Liver (tissue), 9 donors: ENCODE measurements around the gene TNNT1. TPM values are rescaled to one million over a fixed set of nuclear protein-coding genes. Genes with fewer than 3 reads are reported as not detected.

Source experiments
- DNase-seq: peaks from one replicate; pipeline ENCODE4 v3.0.0-alpha.2; 2017; ENCODE audit warnings: low spot score
- H3K27ac ChIP-seq, 2 donors: one replicate each; pipeline ENCODE4 v1.7.0; 2013; ENCODE audit warnings: inconsistent platforms in 2 of 2, low read length in 2 of 2, control low read depth in 1 of 2, low read depth in 1 of 2, mild to moderate bottlenecking in 1 of 2
- H3K27me3 ChIP-seq, 4 donors: one replicate each; pipeline versions ENCODE4 v1.6.1 to v1.7.0; 2013; ENCODE audit warnings: low read length in 3 of 4, inconsistent platforms in 1 of 4, mild to moderate bottlenecking in 1 of 4, moderate library complexity in 1 of 4; ENCODE audit not compliant: control insufficient read depth in 4 of 4, insufficient read depth in 4 of 4
- H3K36me3 ChIP-seq, 4 donors: one replicate each; pipeline versions ENCODE4 v1.6.1 to v1.7.0; 2013; ENCODE audit warnings: low read length in 3 of 4, mild to moderate bottlenecking in 3 of 4, low read depth in 1 of 4, moderate library complexity in 1 of 4; ENCODE audit not compliant: control insufficient read depth in 4 of 4, insufficient read depth in 3 of 4
- H3K4me1 ChIP-seq, 4 donors: one replicate each; pipeline versions ENCODE4 v1.6.1 to v1.7.0; 2013; ENCODE audit warnings: low read length in 3 of 4, mild to moderate bottlenecking in 3 of 4, moderate library complexity in 1 of 4; ENCODE audit not compliant: control insufficient read depth in 4 of 4, insufficient read depth in 4 of 4
- H3K4me3 ChIP-seq, 3 donors: one replicate each; pipeline versions ENCODE4 v1.6.1 to v1.7.0; 2013; ENCODE audit warnings: low read length in 3 of 3, control low read depth in 1 of 3, low read depth in 1 of 3, mild to moderate bottlenecking in 1 of 3
- H3K9ac ChIP-seq, 2 donors: one replicate each; pipeline ENCODE4 v1.7.0; 2013; ENCODE audit warnings: low read length in 2 of 2, mild to moderate bottlenecking in 2 of 2, moderate library complexity in 2 of 2, control low read depth in 1 of 2, low read depth in 1 of 2
- H3K9me3 ChIP-seq, 4 donors: one replicate each; pipeline versions ENCODE4 v1.6.1 to v1.7.0; 2013; ENCODE audit warnings: low read length in 3 of 4; ENCODE audit not compliant: control insufficient read depth in 4 of 4
- EGR1 ChIP-seq, 2 donors: IDR thresholded peaks; 2 replicates each; pipeline ENCODE4 v1.6.1; 2016 to 2018; ENCODE audit warnings: antibody characterized with exemption in 2 of 2, low read depth in 2 of 2
- FOXA1 ChIP-seq: IDR thresholded peaks from 2 replicates; pipeline ENCODE4 v1.6.1; 2016; ENCODE audit warnings: antibody characterized with exemption
- JUND ChIP-seq, 2 donors: IDR thresholded peaks; 2 replicates each; pipeline ENCODE4 v1.6.1; 2016; ENCODE audit warnings: antibody characterized with exemption in 2 of 2
- RAD21 ChIP-seq, 2 donors: IDR thresholded peaks; 2 replicates each; pipeline ENCODE4 v1.6.1; 2016; ENCODE audit warnings: antibody characterized with exemption in 2 of 2, mild to moderate bottlenecking in 2 of 2
- RXRA ChIP-seq, 2 donors: IDR thresholded peaks; 2 replicates each; pipeline ENCODE4 v1.6.1; 2017 to 2018; ENCODE audit warnings: antibody characterized with exemption in 2 of 2, mild to moderate bottlenecking in 1 of 2
- TAF1 ChIP-seq: conservative IDR thresholded peaks from 2 replicates; pipeline ENCODE4 v1.6.1; 2016; ENCODE audit warnings: antibody characterized with exemption, mild to moderate bottlenecking
- YY1 ChIP-seq: IDR thresholded peaks from 2 replicates; pipeline ENCODE4 v1.6.1; 2016; ENCODE audit warnings: antibody characterized with exemption, mild to moderate bottlenecking
- WGBS: extraction: QIAGEN DNeasy Blood & Tissue Kit; methylation state at CpG from one replicate; pipeline ENCODE4 v1.1.7; 2013; 5-methylcytosine and 5-hydroxymethylcytosine counted together
- polyA plus RNA-seq, 2 donors: library from polyadenylated mRNA; stranded (reverse) in 1 of 2; unstranded in 1 of 2; fragments of 200-250 nt in 1 of 2; fragments of >200 nt in 1 of 2; fragmentation: Nextera tagmentation in 1 of 2; extraction: Ambion mirVana in 1 of 2; gene quantifications; one replicate each; pipeline versions ENCODE4 v1.2.1 to v1.2.3, GENCODE V29; 2013 to 2015
- total RNA-seq, 2 donors: library from RNA; depleted of rRNA; stranded (reverse); fragments of >200 nt; gene quantifications; one replicate each; pipeline ENCODE4 v1.2.3, GENCODE V29; 2014
- TF ChIP-seq, protein P1 (sequence below): IDR thresholded peaks from 2 replicates; pipeline ENCODE4 v1.6.1; 2016; ENCODE audit warnings: antibody characterized with exemption
- TF ChIP-seq, protein P2 (sequence below): IDR thresholded peaks from 2 replicates; pipeline ENCODE4 v1.6.1; 2016; ENCODE audit warnings: antibody characterized with exemption, mild to moderate bottlenecking
- TF ChIP-seq, protein P3 (sequence below): IDR thresholded peaks from 2 replicates; pipeline ENCODE4 v1.6.1; 2016; ENCODE audit warnings: antibody characterized with exemption
- donor health status: healthy.
- donor health status: healthy.
- donor health status: healthy.
- donor health status: healthy.
- donor health status: healthy.

The TNNT1 gene
- total and polyA plus RNA-seq, 4 donors: 0.15 to 0.28 TPM; not detected in 2

- Histone ChIP-seq H3K27ac (no peak overlapping the region), H3K9me3 (no peaks in the 10 kb centered on the region), H3K36me3 (peaks cover 0 to 40% (median 10%) of the 10 kb centered on the region in 4 donors), H3K9ac (no peak overlapping the region), H3K4me1 (no peaks in the 10 kb centered on the region), H3K4me3 (no peak overlapping the region), H3K27me3 (no peaks in the 10 kb centered on the region)
- WGBS: 94% methylated on average over 23 of the region's 23 CpGs
- TF ChIP-seq, protein P1, sequence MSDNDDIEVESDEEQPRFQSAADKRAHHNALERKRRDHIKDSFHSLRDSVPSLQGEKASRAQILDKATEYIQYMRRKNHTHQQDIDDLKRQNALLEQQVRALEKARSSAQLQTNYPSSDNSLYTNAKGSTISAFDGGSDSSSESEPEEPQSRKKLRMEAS: no peak
- TF ChIP-seq YY1 (no peak), RXRA (IDR thresholded peaks at IDR 0.05) (no peak)
- DNase-seq: no peak
Measured at GRCh38 chr19:55096061-55096701, 52.8 kb downstream of the TNNT1 start.

- Histone ChIP-seq H3K9ac (no peak overlapping the region), H3K27me3 (no peaks in the 10 kb centered on the region), H3K36me3 (peaks cover 0 to 45% (median 10%) of the 10 kb centered on the region in 4 donors), H3K27ac (no peak overlapping the region), H3K4me1 (no peaks in the 10 kb centered on the region), H3K4me3 (no peak overlapping the region), H3K9me3 (no peaks in the 10 kb centered on the region)
- no peak for TF ChIP-seq EGR1 (IDR thresholded peaks at IDR 0.05; ENCODE audit: low read depth in 2 of 2)
- TF ChIP-seq, protein P2, sequence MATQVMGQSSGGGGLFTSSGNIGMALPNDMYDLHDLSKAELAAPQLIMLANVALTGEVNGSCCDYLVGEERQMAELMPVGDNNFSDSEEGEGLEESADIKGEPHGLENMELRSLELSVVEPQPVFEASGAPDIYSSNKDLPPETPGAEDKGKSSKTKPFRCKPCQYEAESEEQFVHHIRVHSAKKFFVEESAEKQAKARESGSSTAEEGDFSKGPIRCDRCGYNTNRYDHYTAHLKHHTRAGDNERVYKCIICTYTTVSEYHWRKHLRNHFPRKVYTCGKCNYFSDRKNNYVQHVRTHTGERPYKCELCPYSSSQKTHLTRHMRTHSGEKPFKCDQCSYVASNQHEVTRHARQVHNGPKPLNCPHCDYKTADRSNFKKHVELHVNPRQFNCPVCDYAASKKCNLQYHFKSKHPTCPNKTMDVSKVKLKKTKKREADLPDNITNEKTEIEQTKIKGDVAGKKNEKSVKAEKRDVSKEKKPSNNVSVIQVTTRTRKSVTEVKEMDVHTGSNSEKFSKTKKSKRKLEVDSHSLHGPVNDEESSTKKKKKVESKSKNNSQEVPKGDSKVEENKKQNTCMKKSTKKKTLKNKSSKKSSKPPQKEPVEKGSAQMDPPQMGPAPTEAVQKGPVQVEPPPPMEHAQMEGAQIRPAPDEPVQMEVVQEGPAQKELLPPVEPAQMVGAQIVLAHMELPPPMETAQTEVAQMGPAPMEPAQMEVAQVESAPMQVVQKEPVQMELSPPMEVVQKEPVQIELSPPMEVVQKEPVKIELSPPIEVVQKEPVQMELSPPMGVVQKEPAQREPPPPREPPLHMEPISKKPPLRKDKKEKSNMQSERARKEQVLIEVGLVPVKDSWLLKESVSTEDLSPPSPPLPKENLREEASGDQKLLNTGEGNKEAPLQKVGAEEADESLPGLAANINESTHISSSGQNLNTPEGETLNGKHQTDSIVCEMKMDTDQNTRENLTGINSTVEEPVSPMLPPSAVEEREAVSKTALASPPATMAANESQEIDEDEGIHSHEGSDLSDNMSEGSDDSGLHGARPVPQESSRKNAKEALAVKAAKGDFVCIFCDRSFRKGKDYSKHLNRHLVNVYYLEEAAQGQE: no peak
- TF ChIP-seq, protein P3, sequence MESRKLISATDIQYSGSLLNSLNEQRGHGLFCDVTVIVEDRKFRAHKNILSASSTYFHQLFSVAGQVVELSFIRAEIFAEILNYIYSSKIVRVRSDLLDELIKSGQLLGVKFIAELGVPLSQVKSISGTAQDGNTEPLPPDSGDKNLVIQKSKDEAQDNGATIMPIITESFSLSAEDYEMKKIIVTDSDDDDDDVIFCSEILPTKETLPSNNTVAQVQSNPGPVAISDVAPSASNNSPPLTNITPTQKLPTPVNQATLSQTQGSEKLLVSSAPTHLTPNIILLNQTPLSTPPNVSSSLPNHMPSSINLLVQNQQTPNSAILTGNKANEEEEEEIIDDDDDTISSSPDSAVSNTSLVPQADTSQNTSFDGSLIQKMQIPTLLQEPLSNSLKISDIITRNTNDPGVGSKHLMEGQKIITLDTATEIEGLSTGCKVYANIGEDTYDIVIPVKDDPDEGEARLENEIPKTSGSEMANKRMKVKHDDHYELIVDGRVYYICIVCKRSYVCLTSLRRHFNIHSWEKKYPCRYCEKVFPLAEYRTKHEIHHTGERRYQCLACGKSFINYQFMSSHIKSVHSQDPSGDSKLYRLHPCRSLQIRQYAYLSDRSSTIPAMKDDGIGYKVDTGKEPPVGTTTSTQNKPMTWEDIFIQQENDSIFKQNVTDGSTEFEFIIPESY: no peak
- no peak for TF ChIP-seq RAD21 (IDR thresholded peaks at IDR 0.05)
- TF ChIP-seq FOXA1: no peak
- no peak for TF ChIP-seq TAF1
- no peak for TF ChIP-seq JUND (IDR thresholded peaks at IDR 0.05)
- no peak for DNase-seq
- WGBS: 94% methylated on average over 23 of the region's 23 CpGs
Measured at GRCh38 chr19:55095260-55096060, 53.5 kb downstream of the TNNT1 start.
